Inflammatory macrophage treated with lipopolysaccharide for 4 hours (primary cell): ENCODE results near the gene MFAP5.
"Not testable (repeated sequence)": the region's sequence is repeated elsewhere in the genome, so short reads cannot be mapped to it uniquely, and the experiment has no call there.

Experiments
- DNase-seq: peaks from one replicate; pipeline ENCODE4 v3.0.0-alpha.2; 2020

The MFAP5 gene

GRCh38 chr12:8672381-8672780 lies 9.8 kb upstream of the MFAP5 start:
- DNase-seq = peak; percentile 32

- DNase-seq = no peak
Observed at GRCh38 chr12:8668441-8668840, 5.8 kb upstream of the MFAP5 start.

- DNase-seq = peak; percentile 63
Observed at GRCh38 chr12:8667270-8667669, 4.6 kb upstream of the MFAP5 start.

GRCh38 chr12:8665759-8666158 lies 3.1 kb upstream of the MFAP5 start:
- DNase-seq = no peak

- DNase-seq = no peak
Observed at GRCh38 chr12:8664228-8664913, 1.7 kb upstream of the MFAP5 start.

GRCh38 chr12:8661751-8662150 lies 875 bp downstream of the MFAP5 start:
- DNase-seq = no peak

GRCh38 chr12:8661016-8661415 lies 1.6 kb downstream of the MFAP5 start:
- DNase-seq = no peak

- DNase-seq = no peak
Observed at GRCh38 chr12:8658346-8658745, 4.3 kb downstream of the MFAP5 start.

GRCh38 chr12:8655421-8655820 lies 7.2 kb downstream of the MFAP5 start:
- no peak for DNase-seq

- DNase-seq = no peak
Observed at GRCh38 chr12:8648576-8649205, 13.9 kb downstream of the MFAP5 start.

- DNase-seq = no peak
Observed at GRCh38 chr12:8647968-8648367, 14.7 kb downstream of the MFAP5 start.

GRCh38 chr12:8644345-8645248 lies 18.0 kb downstream of the MFAP5 start:
- peak; percentile 44 for DNase-seq

- DNase-seq = no peak
Observed at GRCh38 chr12:8642775-8643174, 19.9 kb downstream of the MFAP5 start.

- no peak for DNase-seq
Observed at GRCh38 chr12:8639936-8640335, 22.7 kb downstream of the MFAP5 start.

- no peak for DNase-seq
Observed at GRCh38 chr12:8638951-8639350, 23.7 kb downstream of the MFAP5 start.

- DNase-seq = no peak
Observed at GRCh38 chr12:8637666-8638065, 25.0 kb downstream of the MFAP5 start.

- DNase-seq = no peak
Observed at GRCh38 chr12:8637244-8637643, 25.4 kb downstream of the MFAP5 start.

- DNase-seq = no peak
Observed at GRCh38 chr12:8636581-8636980, 26.0 kb downstream of the MFAP5 start.

GRCh38 chr12:8636007-8636346 lies 26.6 kb downstream of the MFAP5 start:
- DNase-seq = not testable (repeated sequence)

GRCh38 chr12:8635342-8636006 lies 27.2 kb downstream of the MFAP5 start:
- not testable (repeated sequence) for DNase-seq

GRCh38 chr12:8630131-8630530 lies 32.5 kb downstream of the MFAP5 start:
- DNase-seq = no peak

GRCh38 chr12:8629486-8630033 lies 33.1 kb downstream of the MFAP5 start:
- peak; percentile 88 for DNase-seq

- no peak for DNase-seq
Observed at GRCh38 chr12:8628731-8629130, 33.9 kb downstream of the MFAP5 start.
